GM23248 (cell line): ENCODE results near the gene SLC45A3.

Experiments
- EZH2 ChIP-seq: fragments of 200-600 bp; sonication (generic); IDR thresholded peaks from 2 replicates; pipeline ENCODE4 v1.6.1; 2018; ENCODE audit warnings: antibody characterized with exemption, mild to moderate bottlenecking; ENCODE audit not compliant: insufficient read depth, poor library complexity, severe bottlenecking
- EZH2phosphoT487 ChIP-seq: fragments of 200-600 bp; sonication (generic); IDR thresholded peaks from 2 replicates; pipeline ENCODE4 v1.6.1; 2018; ENCODE audit warnings: antibody characterized with exemption, moderate library complexity, mild to moderate bottlenecking, low read depth; ENCODE audit not compliant: insufficient read depth

- TF ChIP-seq EZH2phosphoT487 (no peak), EZH2 (no peak)
Observed at GRCh38 chr1:205687242-205687641, 6.9 kb upstream of the SLC45A3 start.
